GM23338 (cell line): ENCODE measurements around the gene PPP1R10. TPM values are rescaled to one million over a fixed set of nuclear protein-coding genes. Genes with fewer than 3 reads are reported as not detected.

Experiments
- ATAC-seq: fragments of 200-7000 bp; cut with Tn5 transposase; 3 replicates; pipeline ENCODE4 v1.9.1; 2020
- DNase-seq: peaks from one replicate; pipeline ENCODE4 v3.0.0-alpha.2; 2015; ENCODE audit warnings: low spot score
- H2AFZ ChIP-seq: fragments of 200-600 bp; sonication (generic); 2 replicates; pipeline ENCODE4 v1.8.0; 2016; ENCODE audit warnings: antibody characterized with exemption, mild to moderate bottlenecking, moderate library complexity
- H3F3A ChIP-seq: fragments of 200-600 bp; sonication (generic); replicated peaks from 2 replicates; pipeline ENCODE4 v1.8.0; 2017; ENCODE audit warnings: antibody characterized with exemption, mixed run types, low read depth
- H3K27ac ChIP-seq: fragments of 200-600 bp; sonication (generic); 2 replicates; pipeline ENCODE4 v1.6.1; 2016; ENCODE audit warnings: low read depth
- H3K27me3 ChIP-seq: fragments of 200-600 bp; sonication (generic); 2 replicates; pipeline ENCODE4 v1.8.0; 2016; ENCODE audit warnings: mild to moderate bottlenecking, mixed run types, moderate library complexity; ENCODE audit not compliant: insufficient read depth
- H3K36me3 ChIP-seq: fragments of 200-600 bp; sonication (generic); 2 replicates; pipeline ENCODE4 v1.8.0; 2016; ENCODE audit warnings: mild to moderate bottlenecking; ENCODE audit not compliant: insufficient read depth
- H3K4me1 ChIP-seq: fragments of 200-600 bp; sonication (generic); 2 replicates; pipeline ENCODE4 v1.8.0; 2016; ENCODE audit warnings: mild to moderate bottlenecking, moderate library complexity; ENCODE audit not compliant: insufficient read depth
- H3K4me2 ChIP-seq: fragments of 200-600 bp; sonication (generic); 2 replicates; pipeline ENCODE4 v1.7.1; 2017; ENCODE audit warnings: mixed run types
- H3K4me3 ChIP-seq: fragments of 200-600 bp; sonication (generic); 2 replicates; pipeline ENCODE4 v1.6.1; 2016; ENCODE audit warnings: mixed run types
- H3K79me2 ChIP-seq: fragments of 200-600 bp; sonication (generic); replicated peaks from 2 replicates; pipeline ENCODE4 v1.8.0; 2017; ENCODE audit warnings: mild to moderate bottlenecking; ENCODE audit not compliant: insufficient read depth
- H3K9me2 ChIP-seq: fragments of 200-600 bp; sonication (generic); 2 replicates; pipeline ENCODE4 v1.8.0; 2017; ENCODE audit not compliant: insufficient read depth
- H4K20me1 ChIP-seq: fragments of 200-600 bp; sonication (generic); replicated peaks from 2 replicates; pipeline ENCODE4 v1.8.0; 2017; ENCODE audit warnings: mild to moderate bottlenecking; ENCODE audit not compliant: insufficient read depth
- H3K27ac Mint-ChIP-seq: 2 replicates; pipeline ENCODE4 v1.8.0; 2020; ENCODE audit warnings: inconsistent platforms, mild to moderate bottlenecking, moderate library complexity, mixed read lengths
- H3K27me3 Mint-ChIP-seq: 3 replicates; pipeline ENCODE4 v1.8.0; 2022; ENCODE audit warnings: low read depth, mild to moderate bottlenecking, moderate library complexity, mixed read lengths, inconsistent platforms; ENCODE audit not compliant: insufficient read depth, poor library complexity
- H3K36me3 Mint-ChIP-seq: 3 replicates; pipeline ENCODE4 v1.8.0; 2021; ENCODE audit warnings: low read depth, mild to moderate bottlenecking, inconsistent platforms, moderate library complexity, mixed read lengths
- H3K4me1 Mint-ChIP-seq: 3 replicates; pipeline ENCODE4 v1.8.0; 2020; ENCODE audit warnings: mild to moderate bottlenecking, inconsistent platforms, mixed read lengths
- H3K4me3 Mint-ChIP-seq: 3 replicates; pipeline ENCODE4 v1.8.0; 2021; ENCODE audit warnings: moderate library complexity, mild to moderate bottlenecking, inconsistent platforms, mixed read lengths
- H3K9me3 Mint-ChIP-seq: 3 replicates; pipeline ENCODE4 v1.8.0; 2020; ENCODE audit warnings: moderate library complexity, mild to moderate bottlenecking, inconsistent platforms, mixed read lengths
- CREB1 ChIP-seq: fragments of 250-450 bp; sonication (Bioruptor Pico); IDR thresholded peaks from 2 replicates; pipeline ENCODE4 v1.5.0; 2020; ENCODE audit warnings: low read depth, mild to moderate bottlenecking, moderate library complexity
- CTCF ChIP-seq, 2 experiments: fragments of 200-600 bp in 1 of 2; sonication (generic) in 1 of 2; conservative IDR thresholded peaks; 2 replicates each; pipeline versions ENCODE4 v1.5.1 to v1.6.1; 2016 to 2017; ENCODE audit warnings: antibody characterized with exemption in 2 of 2, low read depth in 2 of 2, mild to moderate bottlenecking in 2 of 2, moderate library complexity in 1 of 2
- EZH2 ChIP-seq: fragments of 200-600 bp; sonication (generic); IDR thresholded peaks from one replicate; pipeline ENCODE4 v1.8.0; 2017; ENCODE audit warnings: antibody characterized with exemption, mild to moderate bottlenecking, low read depth; ENCODE audit not compliant: unreplicated experiment
- ZNF331 ChIP-seq: fragments of 250-450 bp; sonication (Bioruptor Pico); IDR thresholded peaks from 2 replicates; pipeline ENCODE4 v1.5.0; 2020; ENCODE audit warnings: low read depth, mild to moderate bottlenecking, moderate library complexity
- polyA plus RNA-seq: library from polyadenylated mRNA; unstranded; fragments of >200 nt; fragmentation: Nextera tagmentation; extraction: Ambion mirVana; gene quantifications from 2 replicates; pipeline ENCODE4 v1.2.1, GENCODE V29; 2016
- total RNA-seq: library from RNA; depleted of rRNA; stranded (reverse); fragments of >200 nt; shearing (Covaris generic); gene quantifications from 2 replicates; pipeline ENCODE4 v1.2.3, GENCODE V29; 2014
- TF ChIP-seq, protein P1 (sequence below): IDR thresholded peaks from 2 replicates; pipeline ENCODE4 v1.6.1; 2016; ENCODE audit warnings: antibody characterized with exemption

Gene PPP1R10
- total and polyA plus RNA-seq, 2 experiments from 2014 or later = 41.3 to 42.9 TPM

DNA sequence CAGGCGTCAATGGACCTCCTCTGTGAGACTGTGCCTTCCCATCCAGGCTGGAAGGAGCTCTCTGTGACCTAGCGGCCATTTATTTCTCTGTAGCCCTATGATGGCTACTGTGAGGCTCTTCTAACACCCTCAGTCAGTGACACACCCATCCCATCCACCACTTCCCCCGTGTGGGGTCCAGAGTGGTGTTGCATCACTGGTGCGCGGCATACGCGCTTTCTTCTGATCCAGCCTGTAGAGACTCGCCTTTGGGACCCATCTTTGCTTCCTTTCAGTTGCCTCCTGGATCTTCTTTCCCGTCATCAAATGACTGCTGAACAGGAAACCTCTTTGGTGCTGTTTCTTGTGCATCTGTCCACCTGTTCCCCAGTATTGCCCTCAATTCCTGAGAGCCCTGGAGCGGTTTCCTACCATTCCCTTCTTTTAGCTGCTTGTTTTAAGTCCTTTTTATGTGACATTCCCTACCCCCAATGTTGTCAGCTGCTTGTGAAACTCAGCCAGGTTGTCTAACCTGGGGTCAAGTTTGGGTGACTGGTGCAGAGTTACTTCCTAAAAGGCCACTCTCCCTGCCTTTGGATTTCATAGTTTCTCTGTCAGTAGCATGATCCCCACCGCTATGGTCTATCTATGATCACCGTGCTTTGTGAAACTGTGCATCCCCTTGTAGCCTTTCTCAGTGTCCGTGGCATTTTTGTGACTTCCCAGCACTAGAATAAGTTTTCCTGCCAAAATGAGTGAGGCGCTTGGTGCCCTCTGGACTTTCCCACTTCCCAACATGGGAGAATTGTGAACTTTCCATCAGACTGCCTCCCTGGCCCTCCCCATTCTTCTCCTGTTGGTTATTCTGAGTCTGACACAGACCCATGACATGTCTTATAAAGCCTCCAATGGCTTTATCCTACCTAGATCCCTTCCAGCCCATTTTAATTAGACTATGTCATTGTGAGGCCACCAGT is 54.3 kb downstream of the PPP1R10 start:
- Histone ChIP-seq H3K4me1 (peaks cover 6% of the 10 kb centered on the region; the same call in 1 of the 2 replicates), H3K27ac (no peak overlapping the region), H3K9me2 (no peaks in the 10 kb centered on the region), H3F3A (peaks cover 20% of the 10 kb centered on the region; the same call in 1 of the 2 replicates), H2AFZ (no peak overlapping the region), H4K20me1 (peaks cover 33% of the 10 kb centered on the region), H3K27me3 (no peaks in the 10 kb centered on the region), H3K4me2 (no peak overlapping the region), H3K36me3 (0 out of 2 replicates have a peak, but pooled peaks cover 4% of the 10 kb centered on the region), H3K79me2 (peaks cover 30% of the 10 kb centered on the region), H3K4me3 (no peak overlapping the region)
- H3K9me3 Mint-ChIP-seq = no peaks in the 10 kb centered on the region
- H3K27me3 Mint-ChIP-seq = peaks cover 10% of the 10 kb centered on the region
- DNase-seq (no peak), ATAC-seq (no peak)
- no peak overlapping the region for H3K27ac Mint-ChIP-seq
- TF ChIP-seq, protein P1, sequence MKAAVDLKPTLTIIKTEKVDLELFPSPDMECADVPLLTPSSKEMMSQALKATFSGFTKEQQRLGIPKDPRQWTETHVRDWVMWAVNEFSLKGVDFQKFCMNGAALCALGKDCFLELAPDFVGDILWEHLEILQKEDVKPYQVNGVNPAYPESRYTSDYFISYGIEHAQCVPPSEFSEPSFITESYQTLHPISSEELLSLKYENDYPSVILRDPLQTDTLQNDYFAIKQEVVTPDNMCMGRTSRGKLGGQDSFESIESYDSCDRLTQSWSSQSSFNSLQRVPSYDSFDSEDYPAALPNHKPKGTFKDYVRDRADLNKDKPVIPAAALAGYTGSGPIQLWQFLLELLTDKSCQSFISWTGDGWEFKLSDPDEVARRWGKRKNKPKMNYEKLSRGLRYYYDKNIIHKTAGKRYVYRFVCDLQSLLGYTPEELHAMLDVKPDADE = no peak
- TF ChIP-seq ZNF331 (CRISPR knock-in tag) (no peak), EZH2 (no peak), CREB1 (CRISPR knock-in tag) (no peak)
- H3K4me1 Mint-ChIP-seq = peaks cover 6% of the 10 kb centered on the region; the same call in 2 of the 3 replicates
- H3K36me3 Mint-ChIP-seq = peaks cover 42% of the 10 kb centered on the region
- no peak overlapping the region for H3K4me3 Mint-ChIP-seq

DNA sequence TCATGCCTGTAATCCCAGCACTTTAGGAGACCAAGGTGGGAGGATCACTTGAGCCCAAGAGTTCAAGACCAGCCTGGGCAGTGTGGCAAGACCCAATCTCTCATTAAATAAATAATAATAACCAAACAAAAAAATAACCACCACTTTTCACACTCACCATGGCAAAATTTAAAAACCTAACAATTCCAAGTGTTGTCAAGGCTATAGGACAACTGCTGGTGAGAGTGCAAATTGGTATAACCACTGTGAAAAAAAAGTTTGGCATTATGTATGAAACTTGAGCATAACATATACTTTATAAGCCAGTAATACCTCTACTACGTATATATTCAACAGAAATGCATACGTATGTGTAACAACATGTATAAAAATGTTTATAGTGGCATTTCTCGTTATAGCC is 56.1 kb downstream of the PPP1R10 start:
- peaks cover 33% of the 10 kb centered on the region for H3K79me2 ChIP-seq
- no peak overlapping the region for H3K27ac ChIP-seq
- ATAC-seq (no peak), DNase-seq (no peak)
- no peaks in the 10 kb centered on the region for H3K27me3 ChIP-seq
- peaks cover 33% of the 10 kb centered on the region for H4K20me1 ChIP-seq
- no peak overlapping the region for H2AFZ ChIP-seq
- peaks cover 20% of the 10 kb centered on the region; the same call in 1 of the 2 replicates for H3F3A ChIP-seq
- no peaks in the 10 kb centered on the region; the same call in 2 of the 3 replicates for H3K9me3 Mint-ChIP-seq
- peaks cover 19% of the 10 kb centered on the region for H3K27me3 Mint-ChIP-seq
- H3K4me1 Mint-ChIP-seq = peaks cover 7% of the 10 kb centered on the region; the same call in 2 of the 3 replicates
- no peak overlapping the region for H3K4me2 ChIP-seq
- H3K4me3 Mint-ChIP-seq = no peak overlapping the region
- peaks cover 45% of the 10 kb centered on the region for H3K36me3 Mint-ChIP-seq
- H3K9me2 ChIP-seq = no peaks in the 10 kb centered on the region
- H3K27ac Mint-ChIP-seq = no peak overlapping the region
- H3K36me3 ChIP-seq = 0 out of 2 replicates have a peak, but pooled peaks cover 4% of the 10 kb centered on the region
- TF ChIP-seq CTCF (conservative IDR thresholded peaks at IDR 0.05; ENCODE audit: low read depth in 2 of 2) = no peak
- peaks cover 6% of the 10 kb centered on the region; the same call in 1 of the 2 replicates for H3K4me1 ChIP-seq
- H3K4me3 ChIP-seq = no peak overlapping the region
